GM23338 (cell line): ENCODE data around the gene PNMA1. TPM values are rescaled to one million over a fixed set of nuclear protein-coding genes. Genes with fewer than 3 reads are reported as not detected.
A peak's percentile ranks its signal among the peaks of the same experiment; 100 is the strongest.

ENCODE experiments used
- ATAC-seq: fragments of 200-7000 bp; cut with Tn5 transposase; 3 replicates; pipeline ENCODE4 v1.9.1; 2020
- DNase-seq: peaks from one replicate; pipeline ENCODE4 v3.0.0-alpha.2; 2015; ENCODE audit warnings: low spot score
- H2AFZ ChIP-seq: fragments of 200-600 bp; sonication (generic); 2 replicates; pipeline ENCODE4 v1.8.0; 2016; ENCODE audit warnings: antibody characterized with exemption, mild to moderate bottlenecking, moderate library complexity
- H3F3A ChIP-seq: fragments of 200-600 bp; sonication (generic); replicated peaks from 2 replicates; pipeline ENCODE4 v1.8.0; 2017; ENCODE audit warnings: antibody characterized with exemption, mixed run types, low read depth
- H3K27ac ChIP-seq: fragments of 200-600 bp; sonication (generic); 2 replicates; pipeline ENCODE4 v1.6.1; 2016; ENCODE audit warnings: low read depth
- H3K27me3 ChIP-seq: fragments of 200-600 bp; sonication (generic); 2 replicates; pipeline ENCODE4 v1.8.0; 2016; ENCODE audit warnings: mild to moderate bottlenecking, mixed run types, moderate library complexity; ENCODE audit not compliant: insufficient read depth
- H3K36me3 ChIP-seq: fragments of 200-600 bp; sonication (generic); 2 replicates; pipeline ENCODE4 v1.8.0; 2016; ENCODE audit warnings: mild to moderate bottlenecking; ENCODE audit not compliant: insufficient read depth
- H3K4me1 ChIP-seq: fragments of 200-600 bp; sonication (generic); 2 replicates; pipeline ENCODE4 v1.8.0; 2016; ENCODE audit warnings: mild to moderate bottlenecking, moderate library complexity; ENCODE audit not compliant: insufficient read depth
- H3K4me2 ChIP-seq: fragments of 200-600 bp; sonication (generic); 2 replicates; pipeline ENCODE4 v1.7.1; 2017; ENCODE audit warnings: mixed run types
- H3K4me3 ChIP-seq: fragments of 200-600 bp; sonication (generic); 2 replicates; pipeline ENCODE4 v1.6.1; 2016; ENCODE audit warnings: mixed run types
- H3K79me2 ChIP-seq: fragments of 200-600 bp; sonication (generic); replicated peaks from 2 replicates; pipeline ENCODE4 v1.8.0; 2017; ENCODE audit warnings: mild to moderate bottlenecking; ENCODE audit not compliant: insufficient read depth
- H3K9me2 ChIP-seq: fragments of 200-600 bp; sonication (generic); 2 replicates; pipeline ENCODE4 v1.8.0; 2017; ENCODE audit not compliant: insufficient read depth
- H4K20me1 ChIP-seq: fragments of 200-600 bp; sonication (generic); replicated peaks from 2 replicates; pipeline ENCODE4 v1.8.0; 2017; ENCODE audit warnings: mild to moderate bottlenecking; ENCODE audit not compliant: insufficient read depth
- H3K27ac Mint-ChIP-seq: 2 replicates; pipeline ENCODE4 v1.8.0; 2020; ENCODE audit warnings: inconsistent platforms, mild to moderate bottlenecking, moderate library complexity, mixed read lengths
- H3K27me3 Mint-ChIP-seq: 3 replicates; pipeline ENCODE4 v1.8.0; 2022; ENCODE audit warnings: low read depth, mild to moderate bottlenecking, moderate library complexity, mixed read lengths, inconsistent platforms; ENCODE audit not compliant: insufficient read depth, poor library complexity
- H3K36me3 Mint-ChIP-seq: 3 replicates; pipeline ENCODE4 v1.8.0; 2021; ENCODE audit warnings: low read depth, mild to moderate bottlenecking, inconsistent platforms, moderate library complexity, mixed read lengths
- H3K4me1 Mint-ChIP-seq: 3 replicates; pipeline ENCODE4 v1.8.0; 2020; ENCODE audit warnings: mild to moderate bottlenecking, inconsistent platforms, mixed read lengths
- H3K4me3 Mint-ChIP-seq: 3 replicates; pipeline ENCODE4 v1.8.0; 2021; ENCODE audit warnings: moderate library complexity, mild to moderate bottlenecking, inconsistent platforms, mixed read lengths
- H3K9me3 Mint-ChIP-seq: 3 replicates; pipeline ENCODE4 v1.8.0; 2020; ENCODE audit warnings: moderate library complexity, mild to moderate bottlenecking, inconsistent platforms, mixed read lengths
- CREB1 ChIP-seq: fragments of 250-450 bp; sonication (Bioruptor Pico); IDR thresholded peaks from 2 replicates; pipeline ENCODE4 v1.5.0; 2020; ENCODE audit warnings: low read depth, mild to moderate bottlenecking, moderate library complexity
- CTCF ChIP-seq, 2 experiments: fragments of 200-600 bp in 1 of 2; sonication (generic) in 1 of 2; conservative IDR thresholded peaks; 2 replicates each; pipeline versions ENCODE4 v1.5.1 to v1.6.1; 2016 to 2017; ENCODE audit warnings: antibody characterized with exemption in 2 of 2, low read depth in 2 of 2, mild to moderate bottlenecking in 2 of 2, moderate library complexity in 1 of 2
- ETS1 ChIP-seq: IDR thresholded peaks from 2 replicates; pipeline ENCODE4 v1.6.1; 2016; ENCODE audit warnings: antibody characterized with exemption
- EZH2 ChIP-seq: fragments of 200-600 bp; sonication (generic); IDR thresholded peaks from one replicate; pipeline ENCODE4 v1.8.0; 2017; ENCODE audit warnings: antibody characterized with exemption, mild to moderate bottlenecking, low read depth; ENCODE audit not compliant: unreplicated experiment
- EZH2phosphoT487 ChIP-seq: fragments of 200-600 bp; sonication (generic); IDR thresholded peaks from one replicate; pipeline ENCODE4 v1.8.1; 2018; ENCODE audit warnings: antibody characterized with exemption; ENCODE audit not compliant: unreplicated experiment
- POLR2AphosphoS5 ChIP-seq: IDR thresholded peaks from 2 replicates; pipeline ENCODE4 v1.6.1; 2016; ENCODE audit warnings: antibody characterized with exemption, low read depth
- REST ChIP-seq: IDR thresholded peaks from one replicate; pipeline ENCODE4 v1.6.1; 2018; ENCODE audit warnings: antibody characterized with exemption; ENCODE audit not compliant: unreplicated experiment
- STAT1 ChIP-seq: IDR thresholded peaks from one replicate; pipeline ENCODE4 v1.6.1; 2016; ENCODE audit warnings: antibody characterized with exemption; ENCODE audit not compliant: unreplicated experiment
- ZNF331 ChIP-seq: fragments of 250-450 bp; sonication (Bioruptor Pico); IDR thresholded peaks from 2 replicates; pipeline ENCODE4 v1.5.0; 2020; ENCODE audit warnings: low read depth, mild to moderate bottlenecking, moderate library complexity
- ZNF462 ChIP-seq: fragments of 250-450 bp; sonication (Bioruptor Pico); IDR thresholded peaks from 2 replicates; pipeline ENCODE4 v1.5.0; 2020; ENCODE audit warnings: mild to moderate bottlenecking, moderate library complexity
- polyA plus RNA-seq: library from polyadenylated mRNA; unstranded; fragments of >200 nt; fragmentation: Nextera tagmentation; extraction: Ambion mirVana; gene quantifications from 2 replicates; pipeline ENCODE4 v1.2.1, GENCODE V29; 2016
- total RNA-seq: library from RNA; depleted of rRNA; stranded (reverse); fragments of >200 nt; shearing (Covaris generic); gene quantifications from 2 replicates; pipeline ENCODE4 v1.2.3, GENCODE V29; 2014

The PNMA1 gene
- total and polyA plus RNA-seq, 2 experiments from 2014 or later, result 18.2 to 32.9 TPM

- H3K9me3 Mint-ChIP-seq, result no peaks in the 10 kb centered on the region; the same call in 2 of the 3 replicates
- H3K4me1 Mint-ChIP-seq, result peaks cover 39% of the 10 kb centered on the region
- H3K27ac Mint-ChIP-seq, result no peak overlapping the region
- H3K27ac ChIP-seq, result no peak overlapping the region
- ATAC-seq (no peak), DNase-seq (no peak)
- H2AFZ ChIP-seq, result no peak overlapping the region
- H3K27me3 Mint-ChIP-seq, result peaks cover 25% of the 10 kb centered on the region
- peak overlapping the region; percentile 100 for H3K4me2 ChIP-seq
- H3K36me3 Mint-ChIP-seq, result peaks cover 11% of the 10 kb centered on the region
- H3K27me3 ChIP-seq, result peaks cover 20% of the 10 kb centered on the region; the same call in 1 of the 2 replicates
- H3K79me2 ChIP-seq, result peaks cover 34% of the 10 kb centered on the region
- H4K20me1 ChIP-seq, result peaks cover 23% of the 10 kb centered on the region
- H3K9me2 ChIP-seq, result no peaks in the 10 kb centered on the region
- no peaks in the 10 kb centered on the region for H3K36me3 ChIP-seq
- peaks cover 40% of the 10 kb centered on the region for H3K4me1 ChIP-seq
- TF ChIP-seq ZNF462, result no peak
- TF ChIP-seq CTCF (conservative IDR thresholded peaks at IDR 0.05; ENCODE audit: low read depth in 2 of 2), result no peak
- no peak for TF ChIP-seq REST
- TF ChIP-seq EZH2, result no peak
- TF ChIP-seq CREB1 (CRISPR knock-in tag), result no peak
- TF ChIP-seq STAT1, result no peak
- no peak for TF ChIP-seq EZH2phosphoT487
- no peak for TF ChIP-seq ZNF331
- no peak for TF ChIP-seq ETS1
- TF ChIP-seq POLR2AphosphoS5, result no peak
- peak overlapping the region; percentile 97 for H3K4me3 ChIP-seq
- H3K4me3 Mint-ChIP-seq, result peak overlapping the region; percentile 70
- H3F3A ChIP-seq, result peaks cover 22% of the 10 kb centered on the region; the same call in 1 of the 2 replicates
Observed at GRCh38 chr14:73714656-73715081, 485 bp upstream of the PNMA1 start.
